Gastroesophageal sphincter (tissue), 4 donors: Measurements from ENCODE around the gene UGT1A4. TPM values are rescaled to one million over a fixed set of nuclear protein-coding genes. Genes with fewer than 3 reads are reported as not detected.
"Not testable (repeated sequence)": the region's sequence is repeated elsewhere in the genome, so short reads cannot be mapped to it uniquely, and the experiment has no call there.

Source experiments
- ATAC-seq: fragments of 150-250 bp; one replicate; pipeline ENCODE4 v1.9.1; 2016; ENCODE audit warnings: mild to moderate bottlenecking, moderate library complexity
- H3K27ac ChIP-seq, 4 donors: fragments of 200-600 bp; sonication (generic) in 3 of 4; 1 replicate in 3 of 4; 2 replicates in 1 of 4; pipeline ENCODE4 v1.5.1; 2016 to 2019
- H3K27me3 ChIP-seq: fragments of 200-600 bp; sonication (generic); one replicate; pipeline ENCODE4 v1.5.1; 2019
- H3K36me3 ChIP-seq, 2 donors: fragments of 200-600 bp; sonication (generic); one replicate each; pipeline ENCODE4 v1.5.1; 2019; ENCODE audit warnings: control low read depth in 1 of 2
- H3K4me1 ChIP-seq, 3 donors: fragments of 200-600 bp; sonication (generic); 1 replicate in 2 of 3; 2 replicates in 1 of 3; pipeline ENCODE4 v1.5.1; 2016 to 2019; ENCODE audit warnings: control low read depth in 2 of 3
- H3K4me3 ChIP-seq, 2 donors: fragments of 200-600 bp; sonication (generic); one replicate each; pipeline ENCODE4 v1.5.1; 2019; ENCODE audit warnings: mild to moderate bottlenecking in 1 of 2, moderate library complexity in 1 of 2
- H3K9me3 ChIP-seq, 3 donors: fragments of 200-600 bp; sonication (generic); one replicate each; pipeline ENCODE4 v1.5.1; 2017 to 2019; ENCODE audit warnings: control low read depth in 2 of 3
- EP300 ChIP-seq: sonication (generic); formaldehyde crosslinking; IDR thresholded peaks from one replicate; pipeline ENCODE4 v1.6.1; 2017; ENCODE audit warnings: antibody characterized with exemption, mild to moderate bottlenecking
- POLR2A ChIP-seq, 2 donors: fragments of 450-650 bp; IDR thresholded peaks; one replicate each; pipeline ENCODE4 v1.6.1; 2017; ENCODE audit warnings: antibody characterized with exemption in 2 of 2, mild to moderate bottlenecking in 2 of 2, moderate library complexity in 1 of 2
- POLR2AphosphoS5 ChIP-seq: sonication (generic); formaldehyde crosslinking; IDR thresholded peaks from one replicate; pipeline ENCODE4 v1.6.1; 2017; ENCODE audit warnings: antibody characterized with exemption
- WGBS, 2 donors: methylation state at CpG; one replicate each; pipeline ENCODE4 v1.1.5; 2018; ENCODE audit warnings: low coverage in 1 of 2; 5-methylcytosine and 5-hydroxymethylcytosine counted together
- total RNA-seq, 4 donors: library from RNA; depleted of rRNA; stranded (reverse); fragments of >200 nt; gene quantifications; one replicate each; pipeline ENCODE4 v1.1.0, GENCODE V29; 2016
- TF ChIP-seq, protein P1 (sequence below), 4 experiments: fragments of 200-600 bp in 2 of 4; fragments of 450-650 bp in 2 of 4; sonication (generic) in 1 of 4; IDR thresholded peaks; one replicate each; pipeline ENCODE4 v1.5.1; 2017 to 2019; ENCODE audit warnings: antibody characterized with exemption in 4 of 4, mild to moderate bottlenecking in 2 of 4, moderate library complexity in 2 of 4

UGT1A4 gene
- total RNA-seq, 4 donors from 2014 or later = 0.13 TPM; not detected in 3

DNA sequence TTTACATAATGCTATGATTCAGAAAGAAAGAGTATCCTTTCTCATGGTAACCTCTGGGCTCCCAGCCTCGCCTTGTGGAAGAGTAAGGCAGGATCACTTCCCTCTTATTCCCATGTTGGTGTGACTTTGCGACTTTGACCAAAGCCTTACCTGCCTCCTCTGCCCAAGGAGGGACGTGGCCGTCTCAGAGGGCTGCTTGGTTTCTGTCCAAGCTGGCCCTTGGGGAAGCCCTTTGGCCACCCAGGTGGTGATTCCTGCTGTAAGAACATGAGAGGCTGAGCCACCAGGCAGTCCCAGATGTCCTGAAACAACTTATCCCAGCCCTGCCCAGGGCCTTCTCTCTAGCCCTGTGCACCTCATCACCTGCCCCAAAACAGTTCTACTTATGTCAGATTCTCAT, 19.8 kb upstream of the UGT1A4 start:
- no peak for ATAC-seq
- Histone ChIP-seq H3K9me3 (no peaks in the 10 kb centered on the region), H3K4me1 (no peaks in the 10 kb centered on the region), H3K4me3 (no peak overlapping the region), H3K27ac (no peak overlapping the region), H3K27me3 (no peaks in the 10 kb centered on the region), H3K36me3 (no peaks in the 10 kb centered on the region)
- TF ChIP-seq, protein P1, sequence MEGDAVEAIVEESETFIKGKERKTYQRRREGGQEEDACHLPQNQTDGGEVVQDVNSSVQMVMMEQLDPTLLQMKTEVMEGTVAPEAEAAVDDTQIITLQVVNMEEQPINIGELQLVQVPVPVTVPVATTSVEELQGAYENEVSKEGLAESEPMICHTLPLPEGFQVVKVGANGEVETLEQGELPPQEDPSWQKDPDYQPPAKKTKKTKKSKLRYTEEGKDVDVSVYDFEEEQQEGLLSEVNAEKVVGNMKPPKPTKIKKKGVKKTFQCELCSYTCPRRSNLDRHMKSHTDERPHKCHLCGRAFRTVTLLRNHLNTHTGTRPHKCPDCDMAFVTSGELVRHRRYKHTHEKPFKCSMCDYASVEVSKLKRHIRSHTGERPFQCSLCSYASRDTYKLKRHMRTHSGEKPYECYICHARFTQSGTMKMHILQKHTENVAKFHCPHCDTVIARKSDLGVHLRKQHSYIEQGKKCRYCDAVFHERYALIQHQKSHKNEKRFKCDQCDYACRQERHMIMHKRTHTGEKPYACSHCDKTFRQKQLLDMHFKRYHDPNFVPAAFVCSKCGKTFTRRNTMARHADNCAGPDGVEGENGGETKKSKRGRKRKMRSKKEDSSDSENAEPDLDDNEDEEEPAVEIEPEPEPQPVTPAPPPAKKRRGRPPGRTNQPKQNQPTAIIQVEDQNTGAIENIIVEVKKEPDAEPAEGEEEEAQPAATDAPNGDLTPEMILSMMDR (IDR thresholded peaks at IDR 0.05) = no peak
- no peak for TF ChIP-seq POLR2A (IDR thresholded peaks at IDR 0.05)
- no peak for TF ChIP-seq POLR2AphosphoS5
- no peak for TF ChIP-seq EP300
- 53 to 84% methylated on average over 2 to 4 of the region's 4 CpGs for WGBS, 2 donors

- ATAC-seq = no peak
- Histone ChIP-seq H3K27me3 (no peaks in the 10 kb centered on the region), H3K9me3 (no peaks in the 10 kb centered on the region), H3K36me3 (no peaks in the 10 kb centered on the region), H3K4me1 (no peaks in the 10 kb centered on the region), H3K4me3 (no peak overlapping the region), H3K27ac (no peak overlapping the region)
- TF ChIP-seq EP300 = no peak
- TF ChIP-seq, protein P1 (IDR thresholded peaks at IDR 0.05) = no peak
- TF ChIP-seq POLR2A (IDR thresholded peaks at IDR 0.05) = no peak
- no peak for TF ChIP-seq POLR2AphosphoS5
- 92 to 100% methylated on average over 3 to 8 of the region's 8 CpGs for WGBS, 2 donors
Measured at GRCh38 chr2:233699424-233700027, 19.0 kb upstream of the UGT1A4 start.

- TF ChIP-seq, protein P1 (IDR thresholded peaks at IDR 0.05) = no peak
- TF ChIP-seq POLR2AphosphoS5 (no peak), POLR2A (IDR thresholded peaks at IDR 0.05) (no peak)
- Histone ChIP-seq H3K27me3 (no peaks in the 10 kb centered on the region), H3K36me3 (no peaks in the 10 kb centered on the region), H3K9me3 (no peaks in the 10 kb centered on the region), H3K27ac (no peak overlapping the region), H3K4me3 (no peak overlapping the region), H3K4me1 (no peaks in the 10 kb centered on the region)
- WGBS, 2 donors = 43% methylated on average over 1 of the region's 1 CpG; no CpG with 5 or more reads in 1 of the 2 donors
- no peak for ATAC-seq
Measured at GRCh38 chr2:233700028-233700635, 18.4 kb upstream of the UGT1A4 start.

- H3K9me3 ChIP-seq, H3K27me3 ChIP-seq, H3K27ac ChIP-seq, H3K4me3 ChIP-seq, ATAC-seq, H3K4me1 ChIP-seq, H3K36me3 ChIP-seq: not testable (repeated sequence)
- 86 to 100% methylated on average over 1 to 2 of the region's 5 CpGs for WGBS, 2 donors
Measured at GRCh38 chr2:233700842-233701241, 17.7 kb upstream of the UGT1A4 start.

- Histone ChIP-seq H3K27ac (no peak overlapping the region), H3K4me1 (no peaks in the 10 kb centered on the region), H3K9me3 (no peaks in the 10 kb centered on the region), H3K36me3 (no peaks in the 10 kb centered on the region), H3K27me3 (peaks cover 5% of the 10 kb centered on the region), H3K4me3 (no peak overlapping the region)
- 38 to 63% methylated on average over 3 of the region's 3 CpGs for WGBS, 2 donors
- ATAC-seq = no peak
- TF ChIP-seq POLR2AphosphoS5 = no peak
- TF ChIP-seq, protein P1 (IDR thresholded peaks at IDR 0.05) = no peak
- TF ChIP-seq EP300 = no peak
- no peak for TF ChIP-seq POLR2A (IDR thresholded peaks at IDR 0.05)
Measured at GRCh38 chr2:233702238-233702637, 16.3 kb upstream of the UGT1A4 start.
